Neural crest cell (in vitro differentiated cells): ENCODE measurements around the gene CYP4F22. TPM values are rescaled to one million over a fixed set of nuclear protein-coding genes. Genes with fewer than 3 reads are reported as not detected.

ENCODE experiments used
- DNase-seq: peaks from one replicate; pipeline ENCODE4 v3.0.0; 2021; ENCODE audit warnings: low read depth, mixed read lengths, low spot score
- H3K27ac Mint-ChIP-seq: one replicate; pipeline ENCODE4 v1.8.0; 2021; ENCODE audit warnings: mild to moderate bottlenecking, mixed read lengths; ENCODE audit not compliant: unreplicated experiment
- H3K27me3 Mint-ChIP-seq: 2 replicates; pipeline ENCODE4 v1.8.0; 2021; ENCODE audit warnings: low read depth, mild to moderate bottlenecking, mixed read lengths
- H3K36me3 Mint-ChIP-seq: 2 replicates; pipeline ENCODE4 v1.8.0; 2021; ENCODE audit warnings: low read depth, mild to moderate bottlenecking, mixed read lengths
- H3K4me1 Mint-ChIP-seq: 2 replicates; pipeline ENCODE4 v1.8.0; 2021; ENCODE audit warnings: mixed read lengths
- H3K4me3 Mint-ChIP-seq: one replicate; pipeline ENCODE4 v1.8.0; 2021; ENCODE audit warnings: mild to moderate bottlenecking, mixed read lengths
- H3K9me3 Mint-ChIP-seq: 2 replicates; pipeline ENCODE4 v1.8.0; 2021; ENCODE audit warnings: mixed read lengths
- CTCF ChIP-seq: fragments of 200-600 bp; sonication (generic); conservative IDR thresholded peaks from 2 replicates; pipeline ENCODE4 v1.5.0; 2021; ENCODE audit warnings: antibody characterized with exemption, mild to moderate bottlenecking
- total RNA-seq: library from RNA; stranded (reverse); gene quantifications from 2 replicates; pipeline ENCODE4 v1.2.1, GENCODE V29; 2021

The CYP4F22 gene
- total RNA-seq, 1 donor from 2014 or later: not detected

GRCh38 chr19:15536350-15536749 lies 28.0 kb downstream of the CYP4F22 start:
- no peak for TF ChIP-seq CTCF
- DNase-seq: no peak
- no peak overlapping the region for H3K4me3 Mint-ChIP-seq
- H3K4me1 Mint-ChIP-seq: no peaks in the 10 kb centered on the region
- peaks cover 3% of the 10 kb centered on the region for H3K27me3 Mint-ChIP-seq
- H3K27ac Mint-ChIP-seq: no peak overlapping the region
- H3K9me3 Mint-ChIP-seq: peaks cover 15% of the 10 kb centered on the region
- H3K36me3 Mint-ChIP-seq: no peaks in the 10 kb centered on the region

GRCh38 chr19:15538774-15539173 lies 30.4 kb downstream of the CYP4F22 start:
- H3K9me3 Mint-ChIP-seq: peaks cover 15% of the 10 kb centered on the region
- H3K4me1 Mint-ChIP-seq: no peaks in the 10 kb centered on the region
- no peaks in the 10 kb centered on the region for H3K36me3 Mint-ChIP-seq
- H3K27me3 Mint-ChIP-seq: peaks cover 3% of the 10 kb centered on the region
- H3K4me3 Mint-ChIP-seq: no peak overlapping the region
- H3K27ac Mint-ChIP-seq: no peak overlapping the region
- no peak for DNase-seq
- no peak for TF ChIP-seq CTCF

GRCh38 chr19:15539638-15540037 lies 31.3 kb downstream of the CYP4F22 start:
- Mint-ChIP-seq H3K9me3 (peaks cover 15% of the 10 kb centered on the region), H3K36me3 (no peaks in the 10 kb centered on the region), H3K27me3 (peaks cover 3% of the 10 kb centered on the region), H3K27ac (no peak overlapping the region), H3K4me1 (no peaks in the 10 kb centered on the region), H3K4me3 (no peak overlapping the region)
- TF ChIP-seq CTCF: no peak
- no peak for DNase-seq

GRCh38 chr19:15540435-15540834 lies 32.1 kb downstream of the CYP4F22 start:
- Mint-ChIP-seq H3K4me1 (no peaks in the 10 kb centered on the region), H3K9me3 (peaks cover 15% of the 10 kb centered on the region), H3K27me3 (peaks cover 3% of the 10 kb centered on the region), H3K4me3 (no peak overlapping the region), H3K27ac (no peak overlapping the region), H3K36me3 (no peaks in the 10 kb centered on the region)
- no peak for DNase-seq
- TF ChIP-seq CTCF: no peak

GRCh38 chr19:15544283-15544682 lies 36.0 kb downstream of the CYP4F22 start:
- peaks cover under 1% of the 10 kb centered on the region for H3K9me3 Mint-ChIP-seq
- no peaks in the 10 kb centered on the region for H3K36me3 Mint-ChIP-seq
- no peaks in the 10 kb centered on the region for H3K4me1 Mint-ChIP-seq
- H3K27ac Mint-ChIP-seq: no peak overlapping the region
- no peak for TF ChIP-seq CTCF
- H3K27me3 Mint-ChIP-seq: peaks cover 13% of the 10 kb centered on the region
- no peak for DNase-seq
- H3K4me3 Mint-ChIP-seq: no peak overlapping the region

- Mint-ChIP-seq H3K4me3 (no peak overlapping the region), H3K9me3 (no peaks in the 10 kb centered on the region), H3K4me1 (no peaks in the 10 kb centered on the region), H3K27ac (no peak overlapping the region), H3K36me3 (no peaks in the 10 kb centered on the region), H3K27me3 (peaks cover 13% of the 10 kb centered on the region)
- DNase-seq: no peak
- no peak for TF ChIP-seq CTCF
Observed at GRCh38 chr19:15544970-15545369, 36.6 kb downstream of the CYP4F22 start.
